Transverse colon (tissue), 4 donors: ENCODE results near the gene LDLRAD4. TPM values are rescaled to one million over a fixed set of nuclear protein-coding genes. Genes with fewer than 3 reads are reported as not detected.
A peak's percentile ranks its signal among the peaks of the same experiment; 100 is the strongest.

Source experiments
- DNase-seq: peaks from one replicate; pipeline ENCODE4 v3.0.0-alpha.2; 2019
- H3K27ac ChIP-seq, 4 donors: fragments of 200-600 bp; sonication (generic); 2 replicates each; pipeline ENCODE4 v1.5.1; 2016 to 2018; ENCODE audit warnings: inconsistent platforms in 4 of 4
- H3K27me3 ChIP-seq: fragments of 200-600 bp; sonication (generic); 2 replicates; pipeline ENCODE4 v1.5.1; 2017; ENCODE audit warnings: inconsistent platforms
- H3K36me3 ChIP-seq, 4 donors: fragments of 200-600 bp; sonication (generic); 2 replicates each; pipeline ENCODE4 v1.5.1; 2017 to 2019; ENCODE audit warnings: inconsistent platforms in 4 of 4
- H3K4me1 ChIP-seq, 4 donors: fragments of 200-600 bp; sonication (generic); 2 replicates each; pipeline ENCODE4 v1.5.1; 2017 to 2020; ENCODE audit warnings: inconsistent platforms in 4 of 4
- H3K4me3 ChIP-seq, 4 donors: fragments of 200-600 bp; sonication (generic); 1 replicate in 1 of 4; 2 replicates in 3 of 4; pipeline versions ENCODE4 v1.5.1 to v1.6.1; 2017 to 2019; ENCODE audit warnings: inconsistent platforms in 4 of 4
- H3K9me3 ChIP-seq, 2 donors: fragments of 200-600 bp; sonication (generic); 2 replicates each; pipeline ENCODE4 v1.5.1; 2017 to 2019; ENCODE audit warnings: inconsistent platforms in 2 of 2
- CTCF ChIP-seq, 5 experiments: fragments of 200-600 bp in 3 of 5; fragments of 450-650 bp in 2 of 5; sonication (generic) in 3 of 5; IDR thresholded peaks; 1 replicate in 2 of 5; 2 replicates in 3 of 5; pipeline ENCODE4 v1.5.1; 2016 to 2017; ENCODE audit warnings: antibody characterized with exemption in 5 of 5, inconsistent platforms in 3 of 5, mild to moderate bottlenecking in 2 of 5, moderate library complexity in 1 of 5
- EP300 ChIP-seq: sonication (generic); formaldehyde crosslinking; IDR thresholded peaks from one replicate; pipeline ENCODE4 v1.6.1; 2017; ENCODE audit warnings: antibody characterized with exemption, low read depth
- POLR2A ChIP-seq: fragments of 450-650 bp; IDR thresholded peaks from one replicate; pipeline ENCODE4 v1.6.1; 2016; ENCODE audit warnings: antibody characterized with exemption, mild to moderate bottlenecking, moderate library complexity
- POLR2AphosphoS5 ChIP-seq, 3 donors: sonication (generic); formaldehyde crosslinking; IDR thresholded peaks; one replicate each; pipeline ENCODE4 v1.6.1; 2016; ENCODE audit warnings: antibody characterized with exemption in 3 of 3
- WGBS, 2 donors: methylation state at CpG; one replicate each; pipeline ENCODE4 v1.1.5; 2018; ENCODE audit warnings: low coverage in 1 of 2; 5-methylcytosine and 5-hydroxymethylcytosine counted together
- in situ Hi-C, 4 donors: fragments of 200-750 bp; cut with MboI; loops; one replicate each; pipeline versions ENCODE4 v1.15.0 to v1.15.1; 2017; ENCODE audit warnings: low sequenced_read_pairs in 3 of 4, low pct_ligation_motif_present in 1 of 4, low pct_unique_long_range_greater_than_20kb in 1 of 4
- intact Hi-C: fragments of 100-400 bp; cut with DNase I; formaldehyde crosslinking; loops from one replicate; pipeline ENCODE4 v1.15.1; 2023; ENCODE audit warnings: low total_unique reads
- total RNA-seq, 4 donors: library from RNA; depleted of rRNA; stranded (reverse); fragments of >200 nt; gene quantifications; one replicate each; pipeline ENCODE4 v1.1.0, GENCODE V29; 2016

Gene LDLRAD4
- total RNA-seq, 4 donors from 2014 or later = 34.8 to 277 (median 60.6) TPM

- H3K27ac ChIP-seq = peak overlapping the region in 1 of 4 donors; percentile 20
- no peaks in the 10 kb centered on the region for H3K9me3 ChIP-seq
- no peaks in the 10 kb centered on the region for H3K36me3 ChIP-seq
- no peaks in the 10 kb centered on the region for H3K4me1 ChIP-seq
- 82 to 89% methylated on average over 5 to 7 of the region's 7 CpGs for WGBS, 2 donors
- DNase-seq = no peak
- no peak for TF ChIP-seq POLR2A
- TF ChIP-seq EP300 = no peak
- no peak for TF ChIP-seq CTCF (IDR thresholded peaks at IDR 0.05)
- TF ChIP-seq POLR2AphosphoS5 (IDR thresholded peaks at IDR 0.05) = no peak
- in situ Hi-C loops = loop anchor here in 1 of 4 donors (25.0 kb wide), 1 partner anchor 102 kb away; no protein-coding TSS in a partner anchor
- intact Hi-C loops = no loop called here
- H3K4me3 ChIP-seq = no peak overlapping the region
- H3K27me3 ChIP-seq = no peaks in the 10 kb centered on the region
Measured at GRCh38 chr18:13435586-13436333, 217.2 kb downstream of the LDLRAD4 start.

GRCh38 chr18:13436576-13436975 is 218.0 kb downstream of the LDLRAD4 start:
- Histone ChIP-seq H3K9me3 (no peaks in the 10 kb centered on the region), H3K36me3 (no peaks in the 10 kb centered on the region), H3K27ac (peak overlapping the region in 2 of 4 donors; percentile 20 to 21), H3K4me3 (no peak overlapping the region), H3K4me1 (no peaks in the 10 kb centered on the region), H3K27me3 (no peaks in the 10 kb centered on the region)
- 87 to 95% methylated on average over 8 of the region's 8 CpGs for WGBS, 2 donors
- in situ Hi-C loops (loop anchor here in 1 of 4 donors (25.0 kb wide), 1 partner anchor 101 kb away; no protein-coding TSS in a partner anchor), intact Hi-C loops (no loop called here)
- no peak for DNase-seq
- TF ChIP-seq EP300 = no peak
- no peak for TF ChIP-seq POLR2AphosphoS5 (IDR thresholded peaks at IDR 0.05)
- TF ChIP-seq POLR2A = no peak
- no peak for TF ChIP-seq CTCF (IDR thresholded peaks at IDR 0.05)

- 80 to 81% methylated on average over 2 to 6 of the region's 6 CpGs for WGBS, 2 donors
Measured at GRCh38 chr18:13437034-13437433, 218.5 kb downstream of the LDLRAD4 start.

More at GRCh38 chr18:13437034-13437433, 218.5 kb downstream of the LDLRAD4 start:
- in situ Hi-C loops = loop anchor here in 1 of 4 donors (25.0 kb wide), 1 partner anchor 100 kb away; no protein-coding TSS in a partner anchor
- Histone ChIP-seq H3K4me3 (no peak overlapping the region), H3K27me3 (no peaks in the 10 kb centered on the region), H3K4me1 (no peaks in the 10 kb centered on the region), H3K9me3 (no peaks in the 10 kb centered on the region), H3K36me3 (no peaks in the 10 kb centered on the region), H3K27ac (peak overlapping the region in 2 of 4 donors; percentile 20 to 21)
- DNase-seq = no peak
- TF ChIP-seq CTCF (IDR thresholded peaks at IDR 0.05) (no peak), EP300 (no peak), POLR2A (no peak), POLR2AphosphoS5 (IDR thresholded peaks at IDR 0.05) (no peak)
- intact Hi-C loops = no loop called here
